ENCODE data around the gene ACTMAP.

ACTMAP gene

DNA sequence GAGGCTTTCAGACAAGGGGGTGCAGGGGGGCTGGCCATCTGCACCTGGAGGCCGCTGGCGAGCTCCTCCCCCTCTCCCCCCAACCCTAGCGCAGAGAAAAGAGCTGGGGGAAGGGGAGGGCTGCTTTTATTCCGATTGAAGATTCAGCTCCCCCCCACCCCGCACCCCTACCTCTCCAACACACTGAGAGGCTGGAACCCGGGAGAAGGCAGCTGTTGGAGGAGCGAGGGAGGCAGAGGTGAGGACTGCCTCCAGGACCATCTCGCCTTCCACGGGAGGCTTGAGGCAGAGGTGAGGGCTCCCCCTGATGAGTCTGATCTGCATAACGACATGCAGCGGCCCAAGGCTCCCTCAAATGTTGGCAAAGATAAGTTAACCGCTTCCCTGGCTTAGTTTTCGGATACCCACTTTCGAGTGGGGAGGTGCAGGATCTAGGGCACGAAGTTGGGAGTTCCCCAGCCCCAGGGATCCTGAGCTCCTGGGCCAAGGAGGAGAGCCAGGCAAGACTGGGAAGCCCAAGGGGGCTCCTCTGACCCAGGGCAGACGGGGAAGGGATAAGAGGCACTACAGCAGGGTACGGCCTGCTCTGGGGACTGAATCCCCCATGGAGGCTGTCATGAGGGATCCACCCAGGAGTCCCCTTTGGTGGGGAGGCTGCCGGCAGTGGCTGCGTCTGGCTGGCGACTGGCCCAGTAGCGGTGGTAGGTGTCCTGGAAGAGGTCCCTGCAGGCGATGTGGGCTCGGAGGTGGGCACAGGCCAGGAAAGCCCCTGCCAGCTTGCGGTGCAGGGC is 58.7 kb downstream of the ACTMAP start:
- no peak for DNase-seq (ENCODE audit: low read depth in 1 of 2, low spot score in 1 of 2)
- TF ChIP-seq, protein P1, sequence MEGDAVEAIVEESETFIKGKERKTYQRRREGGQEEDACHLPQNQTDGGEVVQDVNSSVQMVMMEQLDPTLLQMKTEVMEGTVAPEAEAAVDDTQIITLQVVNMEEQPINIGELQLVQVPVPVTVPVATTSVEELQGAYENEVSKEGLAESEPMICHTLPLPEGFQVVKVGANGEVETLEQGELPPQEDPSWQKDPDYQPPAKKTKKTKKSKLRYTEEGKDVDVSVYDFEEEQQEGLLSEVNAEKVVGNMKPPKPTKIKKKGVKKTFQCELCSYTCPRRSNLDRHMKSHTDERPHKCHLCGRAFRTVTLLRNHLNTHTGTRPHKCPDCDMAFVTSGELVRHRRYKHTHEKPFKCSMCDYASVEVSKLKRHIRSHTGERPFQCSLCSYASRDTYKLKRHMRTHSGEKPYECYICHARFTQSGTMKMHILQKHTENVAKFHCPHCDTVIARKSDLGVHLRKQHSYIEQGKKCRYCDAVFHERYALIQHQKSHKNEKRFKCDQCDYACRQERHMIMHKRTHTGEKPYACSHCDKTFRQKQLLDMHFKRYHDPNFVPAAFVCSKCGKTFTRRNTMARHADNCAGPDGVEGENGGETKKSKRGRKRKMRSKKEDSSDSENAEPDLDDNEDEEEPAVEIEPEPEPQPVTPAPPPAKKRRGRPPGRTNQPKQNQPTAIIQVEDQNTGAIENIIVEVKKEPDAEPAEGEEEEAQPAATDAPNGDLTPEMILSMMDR (IDR thresholded peaks at IDR 0.05; ENCODE audit: insufficient read depth, low read length), result no peak
- TF ChIP-seq SPI1 (IDR thresholded peaks at IDR 0.05; ENCODE audit: borderline replicate concordance, low read depth) (no peak), GABPA (IDR thresholded peaks at IDR 0.05; ENCODE audit: low read depth) (no peak), POLR2AphosphoS5 (IDR thresholded peaks at IDR 0.05; ENCODE audit: low read depth) (no peak)
- TF ChIP-seq, protein P2, sequence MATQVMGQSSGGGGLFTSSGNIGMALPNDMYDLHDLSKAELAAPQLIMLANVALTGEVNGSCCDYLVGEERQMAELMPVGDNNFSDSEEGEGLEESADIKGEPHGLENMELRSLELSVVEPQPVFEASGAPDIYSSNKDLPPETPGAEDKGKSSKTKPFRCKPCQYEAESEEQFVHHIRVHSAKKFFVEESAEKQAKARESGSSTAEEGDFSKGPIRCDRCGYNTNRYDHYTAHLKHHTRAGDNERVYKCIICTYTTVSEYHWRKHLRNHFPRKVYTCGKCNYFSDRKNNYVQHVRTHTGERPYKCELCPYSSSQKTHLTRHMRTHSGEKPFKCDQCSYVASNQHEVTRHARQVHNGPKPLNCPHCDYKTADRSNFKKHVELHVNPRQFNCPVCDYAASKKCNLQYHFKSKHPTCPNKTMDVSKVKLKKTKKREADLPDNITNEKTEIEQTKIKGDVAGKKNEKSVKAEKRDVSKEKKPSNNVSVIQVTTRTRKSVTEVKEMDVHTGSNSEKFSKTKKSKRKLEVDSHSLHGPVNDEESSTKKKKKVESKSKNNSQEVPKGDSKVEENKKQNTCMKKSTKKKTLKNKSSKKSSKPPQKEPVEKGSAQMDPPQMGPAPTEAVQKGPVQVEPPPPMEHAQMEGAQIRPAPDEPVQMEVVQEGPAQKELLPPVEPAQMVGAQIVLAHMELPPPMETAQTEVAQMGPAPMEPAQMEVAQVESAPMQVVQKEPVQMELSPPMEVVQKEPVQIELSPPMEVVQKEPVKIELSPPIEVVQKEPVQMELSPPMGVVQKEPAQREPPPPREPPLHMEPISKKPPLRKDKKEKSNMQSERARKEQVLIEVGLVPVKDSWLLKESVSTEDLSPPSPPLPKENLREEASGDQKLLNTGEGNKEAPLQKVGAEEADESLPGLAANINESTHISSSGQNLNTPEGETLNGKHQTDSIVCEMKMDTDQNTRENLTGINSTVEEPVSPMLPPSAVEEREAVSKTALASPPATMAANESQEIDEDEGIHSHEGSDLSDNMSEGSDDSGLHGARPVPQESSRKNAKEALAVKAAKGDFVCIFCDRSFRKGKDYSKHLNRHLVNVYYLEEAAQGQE (IDR thresholded peaks at IDR 0.05; ENCODE audit: insufficient replicate concordance, low read depth), result no peak
- H3K27me3 ChIP-seq (ENCODE audit: insufficient read depth, poor library complexity, severe bottlenecking), result no peaks in the 10 kb centered on the region

More for the DNA sequence above, 58.7 kb downstream of the ACTMAP start:
- peak overlapping the region; percentile 91 for H3K27ac ChIP-seq (replicated peaks)
- no peak overlapping the region for H3K4me3 ChIP-seq (replicated peaks; ENCODE audit: insufficient read depth, low read length)
